Vagina (tissue), 2 donors: ENCODE results near the gene GC. TPM values are rescaled to one million over a fixed set of nuclear protein-coding genes. Genes with fewer than 3 reads are reported as not detected.
A peak's percentile ranks its signal among the peaks of the same experiment; 100 is the strongest.

Experiments used
- DNase-seq, 2 donors: peaks; one replicate each; pipeline ENCODE4 v3.0.0-alpha.2; 2017; ENCODE audit errors: extremely low spot score in 2 of 2
- H3K27ac ChIP-seq: fragments of 200-600 bp; sonication (generic); one replicate; pipeline ENCODE4 v1.5.1; 2019
- H3K27me3 ChIP-seq: fragments of 200-600 bp; sonication (generic); one replicate; pipeline ENCODE4 v1.5.1; 2019
- H3K36me3 ChIP-seq, 2 donors: fragments of 200-600 bp; sonication (generic); one replicate each; pipeline ENCODE4 v1.5.1; 2017 to 2019
- H3K4me1 ChIP-seq: fragments of 200-600 bp; sonication (generic); one replicate; pipeline ENCODE4 v1.5.1; 2019
- H3K4me3 ChIP-seq, 2 donors: fragments of 200-600 bp; sonication (generic); 1 replicate in 1 of 2; 2 replicates in 1 of 2; pipeline ENCODE4 v1.5.1; 2016 to 2019
- H3K9me3 ChIP-seq: fragments of 200-600 bp; sonication (generic); one replicate; pipeline ENCODE4 v1.5.1; 2019
- CTCF ChIP-seq, 3 experiments: fragments of 450-650 bp in 2 of 3; fragments of 200-600 bp in 1 of 3; sonication (generic) in 1 of 3; IDR thresholded peaks; one replicate each; pipeline ENCODE4 v1.5.1; 2017 to 2019; ENCODE audit warnings: antibody characterized with exemption in 3 of 3, mild to moderate bottlenecking in 2 of 3, moderate library complexity in 2 of 3
- POLR2A ChIP-seq, 2 donors: fragments of 450-650 bp; IDR thresholded peaks; one replicate each; pipeline ENCODE4 v1.6.1; 2017; ENCODE audit warnings: antibody characterized with exemption in 2 of 2, mild to moderate bottlenecking in 2 of 2, moderate library complexity in 2 of 2
- POLR2AphosphoS5 ChIP-seq, 2 donors: sonication (generic); formaldehyde crosslinking; IDR thresholded peaks; one replicate each; pipeline ENCODE4 v1.9.0; 2017; ENCODE audit warnings: antibody characterized with exemption in 2 of 2, mild to moderate bottlenecking in 2 of 2, low read depth in 1 of 2; ENCODE audit not compliant: insufficient read depth in 1 of 2
- intact Hi-C: fragments of 100-400 bp; cut with DNase I; formaldehyde crosslinking; loops from one replicate; pipeline ENCODE4 v1.15.1; 2023
- total RNA-seq: library from RNA; depleted of rRNA; stranded (reverse); fragments of >200 nt; gene quantifications from one replicate; pipeline ENCODE4 v1.2.3, GENCODE V29; 2016

Gene GC
- total RNA-seq, 1 donor from 2014 or later = not detected

- H3K4me1 ChIP-seq = no peaks in the 10 kb centered on the region
- intact Hi-C loops = no loop called here
- H3K27me3 ChIP-seq = no peaks in the 10 kb centered on the region
- no peak overlapping the region for H3K27ac ChIP-seq
- no peaks in the 10 kb centered on the region for H3K36me3 ChIP-seq
- DNase-seq = no peak
- H3K4me3 ChIP-seq = no peak overlapping the region
- H3K9me3 ChIP-seq = no peaks in the 10 kb centered on the region
- no peak for TF ChIP-seq POLR2AphosphoS5 (IDR thresholded peaks at IDR 0.05; ENCODE audit: insufficient read depth in 1 of 2, low read depth in 1 of 2)
- TF ChIP-seq POLR2A (IDR thresholded peaks at IDR 0.05) = no peak
- peak in 1 of 3 experiments; percentile 29 for TF ChIP-seq CTCF (IDR thresholded peaks at IDR 0.05)
Observed at GRCh38 chr4:71713611-71714203, 70.2 kb downstream of the GC start.

GRCh38 chr4:71711985-71712348 lies 71.9 kb downstream of the GC start:
- DNase-seq = no peak
- H3K27ac ChIP-seq = no peak overlapping the region
- H3K36me3 ChIP-seq = no peaks in the 10 kb centered on the region
- no peak overlapping the region for H3K4me3 ChIP-seq
- TF ChIP-seq POLR2A (IDR thresholded peaks at IDR 0.05) = no peak
- no peak for TF ChIP-seq CTCF (IDR thresholded peaks at IDR 0.05)
- TF ChIP-seq POLR2AphosphoS5 (IDR thresholded peaks at IDR 0.05; ENCODE audit: insufficient read depth in 1 of 2, low read depth in 1 of 2) = no peak
- H3K27me3 ChIP-seq = no peaks in the 10 kb centered on the region
- intact Hi-C loops = no loop called here
- H3K4me1 ChIP-seq = no peaks in the 10 kb centered on the region
- H3K9me3 ChIP-seq = no peaks in the 10 kb centered on the region

- Histone ChIP-seq H3K9me3 (no peaks in the 10 kb centered on the region), H3K36me3 (no peaks in the 10 kb centered on the region), H3K4me3 (no peak overlapping the region), H3K27me3 (no peaks in the 10 kb centered on the region), H3K27ac (no peak overlapping the region), H3K4me1 (no peaks in the 10 kb centered on the region)
- no peak for DNase-seq
- intact Hi-C loops = no loop called here
- TF ChIP-seq CTCF (IDR thresholded peaks at IDR 0.05) (no peak), POLR2A (IDR thresholded peaks at IDR 0.05) (no peak), POLR2AphosphoS5 (IDR thresholded peaks at IDR 0.05; ENCODE audit: insufficient read depth in 1 of 2, low read depth in 1 of 2) (no peak)
Observed at GRCh38 chr4:71711044-71711984, 72.6 kb downstream of the GC start.

- no peaks in the 10 kb centered on the region for H3K4me1 ChIP-seq
- intact Hi-C loops = no loop called here
- no peak overlapping the region for H3K27ac ChIP-seq
- no peak overlapping the region for H3K4me3 ChIP-seq
- TF ChIP-seq CTCF (IDR thresholded peaks at IDR 0.05) = no peak
- no peak for TF ChIP-seq POLR2A (IDR thresholded peaks at IDR 0.05)
- no peak for TF ChIP-seq POLR2AphosphoS5 (IDR thresholded peaks at IDR 0.05; ENCODE audit: insufficient read depth in 1 of 2, low read depth in 1 of 2)
- no peaks in the 10 kb centered on the region for H3K9me3 ChIP-seq
- H3K36me3 ChIP-seq = no peaks in the 10 kb centered on the region
- H3K27me3 ChIP-seq = no peaks in the 10 kb centered on the region
- DNase-seq = no peak
Observed at GRCh38 chr4:71709961-71710360, 73.9 kb downstream of the GC start.

GRCh38 chr4:71698141-71698540 lies 85.7 kb downstream of the GC start:
- Histone ChIP-seq H3K4me1 (no peaks in the 10 kb centered on the region), H3K4me3 (no peak overlapping the region), H3K36me3 (no peaks in the 10 kb centered on the region), H3K27ac (no peak overlapping the region), H3K27me3 (no peaks in the 10 kb centered on the region), H3K9me3 (no peaks in the 10 kb centered on the region)
- intact Hi-C loops = no loop called here
- DNase-seq = no peak
- TF ChIP-seq CTCF (IDR thresholded peaks at IDR 0.05) (no peak), POLR2AphosphoS5 (IDR thresholded peaks at IDR 0.05; ENCODE audit: insufficient read depth in 1 of 2, low read depth in 1 of 2) (no peak), POLR2A (IDR thresholded peaks at IDR 0.05) (no peak)
